GM10266 (cell line): ENCODE data around the gene INPP4A.

Experiments
- DNase-seq: peaks from one replicate; pipeline ENCODE4 v3.0.0; 2012; ENCODE audit errors: extremely low spot score
- CTCF ChIP-seq: IDR thresholded peaks from 2 replicates; pipeline ENCODE4 v1.5.1; 2012; ENCODE audit warnings: mild to moderate bottlenecking, low read depth; ENCODE audit not compliant: control insufficient read depth, insufficient read depth; ENCODE audit errors: missing control alignments

INPP4A gene

GRCh38 chr2:98477506-98477905 is 32.8 kb downstream of the INPP4A start:
- TF ChIP-seq CTCF = no peak
- no peak for DNase-seq

- no peak for TF ChIP-seq CTCF
- no peak for DNase-seq
Observed at GRCh38 chr2:98478088-98478551, 33.5 kb downstream of the INPP4A start.

GRCh38 chr2:98478907-98479306 is 34.2 kb downstream of the INPP4A start:
- DNase-seq = no peak

GRCh38 chr2:98479371-98479770 is 34.7 kb downstream of the INPP4A start:
- no peak for TF ChIP-seq CTCF
- DNase-seq = no peak

More at GRCh38 chr2:98478907-98479306, 34.2 kb downstream of the INPP4A start:
- TF ChIP-seq CTCF = no peak

- DNase-seq = no peak
- no peak for TF ChIP-seq CTCF
Observed at GRCh38 chr2:98479959-98480524, 35.4 kb downstream of the INPP4A start.

GRCh38 chr2:98480598-98480997 is 35.9 kb downstream of the INPP4A start:
- no peak for TF ChIP-seq CTCF

GRCh38 chr2:98482362-98482761 is 37.7 kb downstream of the INPP4A start:
- no peak for DNase-seq
- TF ChIP-seq CTCF = no peak

More at GRCh38 chr2:98480598-98480997, 35.9 kb downstream of the INPP4A start:
- DNase-seq = no peak
